NCI-H2196 treated with DMSO at 0.1 percent for 48 hours (cell line): ENCODE data around the gene TMC3.
"Not testable (repeated sequence)": the region's sequence is repeated elsewhere in the genome, so short reads cannot be mapped to it uniquely, and the experiment has no call there.

Experiments used
- DNase-seq: peaks from one replicate; lab custom pipeline; 2025; ENCODE audit not compliant: unreplicated experiment; lab: John Stamatoyannopoulos, UW

The TMC3 gene

DNA sequence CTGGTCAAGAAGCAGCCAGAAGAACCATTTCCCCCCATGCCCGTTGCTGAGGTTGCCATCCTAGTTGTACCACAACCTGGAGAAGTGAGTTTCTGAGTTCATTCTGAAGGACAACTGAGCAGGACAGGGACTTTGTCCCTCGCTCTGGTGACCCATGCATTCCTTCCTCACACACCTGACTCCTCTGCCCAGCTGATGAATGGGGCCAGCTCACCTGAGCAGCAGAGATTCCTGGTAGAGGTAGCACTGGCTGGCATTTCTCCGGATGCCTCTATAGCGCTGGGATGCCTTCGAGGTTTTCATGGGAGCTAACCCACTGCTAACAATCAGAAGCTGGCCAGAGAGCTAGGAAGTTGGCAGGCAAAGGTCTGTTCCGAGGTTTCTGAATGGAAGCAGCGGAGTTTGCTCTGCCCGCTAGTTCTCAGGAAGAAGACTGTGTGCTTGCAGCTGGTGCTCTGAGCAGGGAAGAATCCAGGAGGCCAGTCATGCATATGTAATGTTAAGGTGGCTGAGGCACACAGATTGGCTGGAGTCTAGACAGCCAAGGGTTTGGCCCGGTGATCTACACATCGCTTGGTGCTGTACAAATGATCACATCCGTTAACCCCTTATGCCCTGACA, at the start of gene TMC3:
Gene TMC3, minus strand, starts transcription at position 439 of the 621 bp plus-strand sequence. Its CDS starts 136 bp downstream, at position 303.
- DNase-seq: no peak

DNA sequence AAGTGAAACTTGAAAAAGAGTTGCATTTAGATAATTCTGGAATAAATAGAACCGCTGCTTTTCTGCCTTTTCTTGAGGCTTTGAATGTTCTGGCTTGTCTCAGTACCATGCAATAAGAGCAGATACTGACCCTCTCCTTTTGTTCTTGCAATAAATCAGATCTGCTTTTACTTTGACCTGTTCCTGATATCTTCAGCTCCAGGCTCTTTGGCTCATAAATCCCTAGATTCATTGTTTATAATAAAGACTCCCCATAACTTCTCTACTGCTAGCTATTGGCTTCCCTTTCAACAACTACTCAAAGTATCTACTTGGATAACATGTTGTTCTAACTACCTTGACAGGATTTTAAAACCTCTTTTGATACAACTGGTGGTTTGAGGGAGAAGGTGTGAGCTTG, 47.4 kb upstream of the TMC3 start:
- DNase-seq: no peak

DNA sequence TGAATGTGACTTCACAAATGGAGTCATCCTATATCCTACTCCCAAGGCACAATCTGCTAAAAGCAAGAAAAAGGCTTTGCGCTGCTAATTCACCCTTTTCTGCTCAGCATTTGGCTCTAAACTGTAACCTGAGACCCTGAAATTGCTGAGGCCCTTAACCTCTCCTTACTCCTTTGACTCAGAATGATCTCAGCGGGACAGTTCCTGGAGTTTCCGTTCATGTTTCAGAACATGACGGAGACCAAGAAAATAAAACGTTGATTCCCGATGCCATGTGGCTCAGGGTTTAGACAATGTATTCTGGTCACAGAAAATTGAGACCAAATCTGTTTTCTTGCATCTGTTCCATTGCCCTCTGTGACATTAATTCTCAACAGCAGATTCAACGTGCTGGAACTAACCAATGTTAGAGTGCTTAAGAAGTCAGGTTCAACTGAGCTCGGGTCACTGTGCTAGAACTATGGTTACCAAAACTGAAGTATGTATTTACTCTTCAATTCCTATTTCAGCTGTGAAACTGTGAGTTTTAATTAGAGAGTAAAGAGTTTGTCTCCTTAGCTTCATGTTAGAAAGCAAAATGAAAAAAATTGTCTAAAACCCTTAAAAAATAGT, 45.4 kb upstream of the TMC3 start:
- DNase-seq: no peak

DNA sequence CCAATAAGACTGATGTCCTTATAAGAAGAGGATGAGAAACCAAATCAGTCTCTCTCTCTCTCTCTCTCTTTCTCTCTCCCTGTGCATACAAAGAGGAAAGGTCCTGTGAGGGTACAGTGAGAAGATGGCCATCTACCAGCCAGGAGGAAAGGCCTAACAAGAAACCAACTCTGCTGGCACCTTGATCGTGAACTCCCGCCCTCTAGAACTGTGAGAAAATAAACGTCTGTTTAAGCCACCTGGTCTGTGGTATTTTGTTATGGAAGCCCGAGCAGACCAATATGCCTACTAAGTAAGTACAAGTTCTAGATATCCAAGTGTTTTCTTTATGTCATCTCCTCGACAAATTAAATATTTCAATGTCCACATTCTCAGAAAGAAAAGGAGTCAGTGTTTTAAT, 44.9 kb upstream of the TMC3 start:
- DNase-seq: no peak

DNA sequence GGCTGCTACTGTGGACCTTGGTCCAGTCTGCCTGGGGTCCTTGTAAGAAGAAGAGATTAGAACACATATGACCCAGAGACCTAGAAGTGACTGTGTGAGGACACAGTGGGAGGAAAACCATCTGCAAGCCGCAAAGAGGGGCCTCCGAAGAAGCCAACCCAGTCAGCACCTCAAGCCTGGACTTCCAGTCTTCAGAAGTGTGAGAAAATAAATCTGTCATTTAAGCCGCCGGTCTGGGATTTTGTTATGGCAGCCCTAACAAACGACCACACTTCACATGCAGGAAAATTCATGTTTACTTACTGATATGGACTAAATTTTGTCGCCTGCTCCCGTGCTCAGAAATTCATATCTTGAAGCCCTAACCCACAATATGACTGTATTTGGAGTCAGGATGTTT, 44.4 kb upstream of the TMC3 start:
- DNase-seq: no peak

DNA sequence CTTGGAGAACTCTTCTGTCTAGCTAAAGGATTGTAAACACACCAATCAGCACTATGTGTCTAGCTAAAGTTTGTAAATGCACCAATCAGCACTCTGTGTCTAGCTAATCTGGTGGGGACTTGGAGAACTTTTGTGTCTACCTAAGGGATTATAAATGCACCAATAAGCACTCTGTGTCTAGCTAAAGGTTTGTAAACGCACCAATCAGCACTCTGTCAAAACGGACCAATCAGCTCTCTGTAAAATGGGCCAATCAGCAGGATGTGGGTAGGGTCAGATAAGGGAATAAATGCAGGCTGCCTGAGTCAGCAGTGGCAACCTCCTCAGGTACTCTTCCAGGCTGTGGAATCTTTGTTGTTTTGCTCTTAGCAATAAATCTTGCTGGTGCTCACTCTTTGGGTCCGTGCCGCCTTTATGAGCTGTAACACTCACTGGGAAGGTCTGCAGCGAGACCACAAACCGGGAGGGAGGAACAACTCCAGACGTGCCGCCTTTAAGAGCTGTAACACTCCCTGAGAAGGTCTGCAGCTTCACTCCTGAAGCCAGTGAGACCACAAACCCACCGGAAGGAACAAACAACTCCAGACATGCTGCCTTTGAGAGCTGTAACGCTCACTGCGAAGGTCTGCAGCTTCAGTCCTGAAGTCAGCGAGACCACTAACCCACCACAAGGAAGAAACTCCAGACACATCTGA, 40.4 kb upstream of the TMC3 start:
- DNase-seq: not testable (repeated sequence)

DNA sequence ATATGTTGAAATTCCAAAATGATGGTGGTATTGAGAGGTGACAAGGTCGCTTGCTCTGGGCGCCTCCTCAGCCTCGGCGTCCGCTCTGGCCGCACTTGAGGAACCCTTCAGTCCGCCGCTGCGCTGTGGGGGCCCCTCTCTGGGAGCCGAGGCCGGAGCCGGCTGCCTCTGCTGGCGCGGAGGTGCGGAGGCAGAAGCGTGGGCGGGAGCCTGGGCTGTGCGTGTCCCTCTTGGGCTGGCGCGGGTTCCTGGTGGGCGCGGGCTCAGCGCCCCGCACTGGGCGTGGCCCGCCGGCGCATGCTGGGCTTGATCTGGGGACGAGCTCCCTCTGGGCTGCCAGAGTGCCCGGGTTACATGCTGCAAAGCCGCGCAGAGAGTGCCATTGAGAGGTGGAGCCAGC, 39.8 kb upstream of the TMC3 start:
- no peak for DNase-seq

DNA sequence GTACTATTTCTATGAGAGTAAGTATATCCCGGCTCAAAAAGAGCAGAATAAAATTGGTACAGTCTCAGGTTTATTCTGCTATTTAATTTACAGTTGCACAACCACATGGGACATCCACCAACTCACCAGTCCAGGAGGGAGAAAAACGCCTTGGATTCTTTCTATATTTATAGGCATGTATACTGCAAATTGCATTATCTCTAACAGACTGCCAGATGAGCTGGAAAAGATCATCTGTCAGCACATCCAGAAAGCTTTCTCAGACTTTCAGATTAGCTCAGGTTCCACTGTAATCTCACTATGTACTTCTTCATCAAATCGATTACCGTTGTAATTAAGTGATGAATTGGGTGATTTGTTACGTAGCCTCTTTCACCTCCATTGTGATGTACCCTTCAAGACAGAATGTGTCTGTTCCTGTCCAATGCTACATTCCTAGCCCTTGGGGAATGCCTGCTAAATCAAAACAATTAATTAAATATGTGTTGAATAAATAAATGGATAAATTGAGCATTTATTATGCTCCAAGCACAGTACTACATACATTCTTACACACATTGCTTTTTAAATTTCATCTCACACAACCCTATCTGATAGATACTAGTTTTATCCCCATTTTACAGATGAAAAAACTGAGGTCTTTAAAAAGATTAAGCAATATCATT, 38.1 kb upstream of the TMC3 start:
- DNase-seq: no peak

DNA sequence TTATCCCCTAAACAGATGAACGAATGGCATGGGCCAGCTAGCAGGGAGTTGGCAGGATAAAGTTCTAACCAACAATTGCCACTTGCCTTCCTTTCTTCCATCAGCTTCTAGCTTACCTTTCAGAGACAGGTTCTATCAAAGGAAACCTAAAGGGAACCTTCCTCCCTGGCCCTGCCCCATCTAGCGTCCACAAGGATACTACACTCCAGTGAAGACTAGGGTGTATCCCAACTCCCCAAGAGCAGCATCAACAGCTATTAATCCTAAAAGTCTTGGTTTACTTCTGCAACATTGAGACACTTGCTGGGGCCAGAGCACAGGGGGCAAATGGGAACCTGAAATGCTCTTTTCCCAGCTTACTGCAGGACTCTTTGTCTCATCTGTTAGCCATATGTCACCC, 37.0 kb upstream of the TMC3 start:
- no peak for DNase-seq

DNA sequence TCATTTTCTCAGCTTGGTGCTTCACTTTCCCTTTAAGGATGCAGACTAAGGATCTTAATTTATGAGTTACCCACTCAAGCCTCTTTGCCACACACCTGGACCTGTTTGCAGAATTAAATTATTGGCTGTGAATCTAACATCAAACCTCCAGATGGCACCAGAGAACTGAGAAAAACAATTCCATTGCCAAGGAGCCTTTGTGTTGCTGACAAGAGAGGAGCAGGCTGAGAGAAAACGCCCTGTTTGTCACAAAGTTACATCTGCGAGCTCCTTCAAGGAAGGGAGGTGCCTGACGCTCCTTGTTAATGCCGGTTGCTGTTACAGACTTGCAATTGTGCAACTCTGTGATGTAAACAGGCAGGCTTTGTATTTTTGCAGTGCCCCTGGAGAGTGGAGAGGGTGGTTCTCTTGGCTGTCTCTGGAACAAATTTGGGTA, 36.3 kb upstream of the TMC3 start:
- peak; percentile 48 for DNase-seq

DNA sequence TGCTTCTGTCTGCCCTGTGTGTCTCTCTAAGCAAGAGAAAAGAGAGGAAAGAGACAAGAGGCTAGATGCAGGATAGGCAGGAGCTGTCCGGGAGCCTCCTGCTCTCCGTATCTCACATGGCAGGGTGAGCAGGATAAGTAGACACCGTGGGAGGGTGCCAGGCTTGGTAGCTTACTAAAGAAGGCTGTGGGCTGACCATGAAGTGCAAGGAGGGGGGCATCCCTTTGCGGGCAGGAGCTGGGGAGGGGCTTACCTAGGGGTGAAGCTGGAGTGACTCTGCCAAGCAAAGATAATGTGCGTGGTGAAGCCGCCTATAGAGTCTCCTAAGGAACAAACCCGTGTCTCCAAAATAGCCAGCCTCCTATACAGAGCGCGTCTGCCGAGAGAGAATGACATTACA, 33.7 kb upstream of the TMC3 start:
- no peak for DNase-seq

DNA sequence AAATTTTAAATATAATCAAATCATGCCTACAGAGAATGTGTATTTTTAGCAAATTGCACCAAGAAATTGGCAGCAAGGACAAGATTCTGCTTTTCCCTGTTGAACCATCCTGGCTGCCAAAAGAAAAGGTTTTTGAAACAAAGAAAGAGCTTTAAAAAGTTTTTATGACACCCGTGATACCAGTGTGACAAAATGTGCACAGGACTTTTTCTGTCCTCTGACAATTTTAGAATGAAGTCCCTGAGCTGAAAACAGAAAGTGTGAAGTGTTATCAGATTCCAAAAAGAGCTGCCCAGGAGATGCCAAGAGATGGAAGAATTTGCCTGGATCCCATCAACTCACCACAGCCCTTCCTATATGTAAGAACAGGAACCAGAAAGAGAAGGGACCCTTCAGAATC, 33.2 kb upstream of the TMC3 start:
- no peak for DNase-seq

DNA sequence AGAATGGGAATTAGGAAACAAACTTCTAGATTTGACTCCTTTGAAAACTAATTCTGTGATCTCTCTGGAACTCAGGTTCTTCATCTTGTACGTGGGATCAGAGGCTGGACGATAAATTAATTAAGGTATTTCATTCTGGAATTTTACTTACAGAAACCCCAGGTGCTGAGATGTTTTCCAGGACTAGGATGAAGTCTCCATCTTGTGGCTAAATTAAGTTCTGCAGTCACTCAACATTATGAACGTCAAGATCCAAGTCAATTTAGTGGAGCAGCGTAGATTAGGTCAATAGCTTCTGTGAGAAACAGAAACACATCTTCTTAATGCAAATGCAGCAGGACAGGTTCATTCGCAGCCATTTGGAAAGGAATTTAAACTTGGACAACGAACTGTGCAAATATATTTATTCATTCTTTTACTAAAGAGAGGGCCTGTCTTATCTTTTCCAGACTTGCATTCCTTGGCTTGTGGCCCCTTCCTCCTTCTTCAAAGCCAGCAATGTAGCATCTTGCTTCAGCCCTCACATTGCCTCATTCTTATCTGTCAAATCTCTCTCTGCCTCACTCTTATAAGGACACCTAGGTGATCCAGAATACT, 26.7 kb upstream of the TMC3 start:
- no peak for DNase-seq

DNA sequence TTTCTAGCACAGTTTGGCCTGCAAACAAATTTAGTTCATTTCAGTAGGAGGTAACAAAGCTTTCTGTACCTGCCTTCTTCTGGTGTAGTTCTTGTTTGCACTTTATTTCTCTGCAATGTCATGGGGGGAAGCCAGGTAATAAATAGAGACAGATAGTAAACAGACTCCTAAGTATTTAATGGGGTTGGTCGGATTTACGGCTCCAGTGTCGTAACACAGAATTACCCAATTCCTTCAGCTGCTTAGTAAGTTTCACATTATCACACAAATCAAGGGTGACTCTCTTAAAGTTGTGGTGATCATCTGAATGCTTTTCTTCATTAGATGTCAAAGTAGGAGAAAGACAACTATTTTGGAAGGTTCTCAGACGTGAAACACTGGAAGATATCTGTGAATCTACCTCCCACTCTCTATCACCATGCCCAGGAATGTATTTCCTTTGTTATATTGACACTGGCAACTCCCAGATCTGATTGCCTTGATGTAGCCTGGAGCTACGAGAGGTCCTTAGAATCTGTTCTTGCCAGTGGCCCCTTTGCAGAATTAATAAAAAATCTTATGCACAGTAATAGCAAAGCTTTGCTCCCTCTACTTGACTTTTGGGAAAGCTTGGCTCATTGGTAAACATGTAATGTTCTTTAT, 25.0 kb upstream of the TMC3 start:
- no peak for DNase-seq

DNA sequence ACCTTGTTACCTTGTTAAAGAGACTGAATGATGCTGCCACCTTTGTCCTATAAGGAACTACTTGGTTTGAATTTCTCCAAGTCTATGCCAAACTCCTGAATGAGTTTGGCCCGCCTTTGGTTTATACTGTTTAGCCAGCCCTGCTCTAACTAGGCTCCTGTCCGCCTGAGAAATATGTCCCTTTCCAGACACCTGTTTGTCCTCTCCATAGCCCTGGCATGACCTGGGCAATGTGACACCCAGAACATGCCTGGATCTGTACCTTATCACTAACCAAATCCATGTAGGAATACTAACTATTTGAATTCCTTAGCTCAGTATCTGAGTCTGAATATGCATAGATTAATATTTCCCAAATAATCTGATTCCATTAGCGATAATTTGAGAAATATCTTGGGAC, 24.4 kb upstream of the TMC3 start:
- no peak for DNase-seq

DNA sequence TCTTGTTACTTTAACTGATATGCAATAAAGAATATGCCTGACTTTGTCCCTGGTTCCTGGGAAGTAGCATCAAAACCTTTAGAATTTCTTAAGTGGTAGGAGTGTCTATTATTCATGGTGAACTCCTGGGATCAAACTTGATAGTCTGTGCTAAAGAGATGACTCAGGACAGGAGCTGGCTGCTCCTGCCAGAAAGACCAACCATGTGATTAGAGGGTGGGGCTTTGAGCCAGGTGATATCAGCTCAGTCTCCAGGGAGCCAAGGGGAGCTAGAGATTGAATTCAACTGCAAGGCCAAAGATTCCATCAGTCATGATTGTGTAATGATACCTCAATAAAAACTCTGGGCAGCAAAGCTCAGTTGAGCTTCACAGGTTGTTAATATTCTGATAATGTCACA, 20.6 kb upstream of the TMC3 start:
- DNase-seq: no peak

DNA sequence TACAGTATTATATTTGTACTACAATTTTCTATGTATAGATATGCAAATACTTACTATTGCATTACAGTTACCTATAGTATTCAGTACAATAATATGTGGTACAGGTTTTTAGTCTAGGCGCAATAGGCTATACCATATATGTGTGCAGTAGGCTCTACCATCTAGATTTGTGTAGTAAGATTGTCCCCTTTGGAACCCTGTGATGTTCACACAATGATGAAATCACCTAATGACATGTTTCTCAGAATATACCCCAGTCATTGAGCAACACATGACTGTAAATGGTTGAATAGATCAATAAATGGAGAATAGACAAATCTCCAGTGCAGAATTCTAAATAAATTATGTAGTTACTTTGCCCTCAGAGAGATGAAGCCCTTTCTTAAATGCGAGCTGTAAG, 17.6 kb upstream of the TMC3 start:
- DNase-seq: no peak

DNA sequence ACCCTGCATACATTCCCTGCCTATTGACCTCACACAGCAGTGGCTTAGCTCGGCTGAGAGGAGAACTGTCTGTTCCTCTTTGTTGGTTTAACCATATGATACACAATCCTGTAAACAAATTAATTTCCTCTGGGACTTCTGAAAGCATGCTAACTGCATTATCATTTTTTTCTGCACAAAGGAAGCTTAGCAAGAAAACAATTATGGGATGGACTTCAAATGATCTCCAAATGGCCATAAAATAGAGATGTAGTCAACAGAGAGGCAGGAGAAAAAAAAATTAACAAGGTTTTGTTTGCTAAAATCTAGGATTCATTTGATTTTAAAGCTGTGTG, 14.4 kb upstream of the TMC3 start:
- DNase-seq: no peak

DNA sequence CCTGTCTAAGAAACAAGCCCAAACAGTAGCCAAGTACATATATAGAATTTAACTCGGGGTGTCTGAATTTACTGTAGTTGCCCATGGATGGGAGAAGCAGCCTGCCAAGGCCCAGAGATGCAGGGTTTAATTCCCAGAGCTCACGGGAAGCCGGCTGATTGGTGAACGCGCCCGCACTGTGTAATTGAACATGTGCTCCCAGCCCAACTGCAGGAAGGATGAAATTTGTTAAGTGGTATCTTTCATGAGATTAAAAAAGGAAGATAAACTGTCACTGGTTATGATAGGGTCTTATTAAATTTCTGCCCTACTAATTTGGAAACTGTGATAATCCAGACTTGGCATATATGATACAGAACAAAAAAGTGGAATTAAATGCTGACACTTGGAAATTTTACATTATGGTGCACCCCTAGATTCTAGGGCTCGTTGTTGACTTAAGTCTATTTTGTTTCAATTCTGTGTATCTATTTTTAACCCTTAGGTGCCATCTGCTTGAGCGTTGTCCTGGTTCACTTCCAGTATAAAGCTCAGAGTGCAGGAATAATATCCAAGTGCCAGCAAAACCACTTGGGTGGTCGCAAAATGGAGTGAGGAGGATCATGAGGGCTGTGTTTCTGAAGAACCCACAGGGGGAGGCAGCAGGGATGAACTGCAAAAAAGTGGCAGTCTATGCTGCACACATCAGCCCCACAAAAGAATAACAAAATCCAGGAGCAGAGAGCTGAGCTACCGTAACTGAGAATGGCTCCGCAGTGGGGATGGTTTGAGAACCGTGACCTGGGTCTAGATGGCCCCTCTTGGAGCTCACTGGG, 13.8 kb upstream of the TMC3 start:
- no peak for DNase-seq

DNA sequence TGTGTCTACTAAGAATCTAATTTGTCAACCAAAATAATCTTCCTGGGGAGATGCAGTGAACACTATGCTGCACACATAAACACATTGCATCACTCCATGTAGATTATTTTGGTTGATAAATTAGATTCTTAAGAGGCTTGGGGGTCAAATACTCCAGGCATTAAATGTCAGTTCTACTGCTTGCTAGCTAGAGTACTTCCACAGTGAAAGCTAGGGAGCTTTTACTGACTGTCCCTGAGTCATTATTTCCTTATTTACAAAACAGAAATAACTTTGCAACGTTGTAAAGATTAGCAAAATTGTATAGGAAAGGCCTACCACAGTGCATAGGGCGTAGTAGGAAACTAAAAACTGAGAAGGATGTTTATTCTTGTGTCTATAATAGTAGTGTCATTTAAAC, 12.9 kb upstream of the TMC3 start:
- no peak for DNase-seq

DNA sequence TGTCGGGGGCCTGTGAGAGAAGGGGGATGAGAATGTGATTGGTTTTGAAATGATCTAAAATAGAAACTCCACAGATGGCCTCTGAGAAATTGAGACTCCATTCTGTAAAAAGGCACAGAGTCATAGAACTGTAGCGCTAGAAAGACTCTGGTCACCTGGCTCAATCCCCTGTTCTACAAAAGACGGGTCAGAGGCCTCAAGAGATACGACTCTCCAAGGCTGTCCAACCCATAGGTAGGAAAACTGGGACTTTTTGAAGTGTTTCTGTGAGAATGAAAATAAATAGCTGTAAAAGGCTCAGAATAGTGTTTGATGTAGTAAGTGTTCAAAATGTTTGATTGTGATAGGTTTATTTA, 11.7 kb upstream of the TMC3 start:
- no peak for DNase-seq
